OCI-LY1 (cell line): ENCODE data around the gene ATF6.

Experiments used
- H2AFZ ChIP-seq: fragments of 200-600 bp; sonication (generic), shearing (Covaris generic); 2 replicates; pipeline ENCODE4 v1.6.0; 2014; ENCODE audit warnings: antibody characterized with exemption, mild to moderate bottlenecking, low read length
- H3F3A ChIP-seq: fragments of 200-600 bp; sonication (generic), shearing (Covaris generic); 2 replicates; pipeline ENCODE4 v1.6.0; 2014; ENCODE audit warnings: mild to moderate bottlenecking, antibody characterized with exemption, low read length, moderate library complexity; ENCODE audit not compliant: insufficient read depth
- H3K27ac ChIP-seq: fragments of 200-600 bp; sonication (generic); 2 replicates; pipeline ENCODE4 v1.5.1; 2014; ENCODE audit warnings: low read length, mixed run types, mild to moderate bottlenecking, low read depth; ENCODE audit not compliant: poor library complexity, severe bottlenecking
- H3K27me3 ChIP-seq: fragments of 200-600 bp; sonication (generic); 2 replicates; pipeline ENCODE4 v1.6.0; 2014; ENCODE audit warnings: antibody characterized with exemption, mild to moderate bottlenecking, low read length, moderate library complexity; ENCODE audit not compliant: insufficient read depth
- H3K36me3 ChIP-seq: fragments of 200-600 bp; sonication (generic); 2 replicates; pipeline ENCODE4 v1.6.1; 2014; ENCODE audit warnings: mild to moderate bottlenecking, antibody characterized with exemption, low read length, moderate library complexity, mixed read lengths; ENCODE audit not compliant: insufficient read depth
- H3K4me1 ChIP-seq: fragments of 200-600 bp; sonication (generic); 2 replicates; pipeline ENCODE4 v1.5.1; 2014; ENCODE audit warnings: mild to moderate bottlenecking, low read length, moderate library complexity; ENCODE audit not compliant: insufficient read depth, severe bottlenecking
- H3K4me2 ChIP-seq: fragments of 200-600 bp; sonication (generic), shearing (Covaris generic); 2 replicates; pipeline ENCODE4 v1.6.1; 2014; ENCODE audit warnings: low read length
- H3K4me3 ChIP-seq: fragments of 200-600 bp; sonication (generic); 2 replicates; pipeline ENCODE4 v1.5.1; 2014; ENCODE audit warnings: low read length, low read depth, mild to moderate bottlenecking, mixed read lengths; ENCODE audit not compliant: poor library complexity, severe bottlenecking
- H3K79me2 ChIP-seq: fragments of 200-600 bp; shearing (Covaris generic); 2 replicates; pipeline ENCODE4 v1.6.1; 2016; ENCODE audit warnings: mixed run types, low read length, mixed read lengths; ENCODE audit not compliant: insufficient read depth
- H3K9ac ChIP-seq: fragments of 200-600 bp; sonication (generic), shearing (Covaris generic); 2 replicates; pipeline ENCODE4 v1.6.1; 2014; ENCODE audit warnings: mild to moderate bottlenecking, low read length, mixed read lengths
- H3K9me2 ChIP-seq: fragments of 200-600 bp; sonication (generic), shearing (Covaris generic); 2 replicates; pipeline ENCODE4 v1.6.1; 2014; ENCODE audit warnings: low read depth, mild to moderate bottlenecking, low read length, mixed read lengths
- H3K9me3 ChIP-seq: fragments of 200-600 bp; shearing (Covaris generic); 2 replicates; pipeline ENCODE4 v1.6.1; 2014; ENCODE audit warnings: low read length, mixed read lengths
- H4K20me1 ChIP-seq: fragments of 200-600 bp; sonication (generic), shearing (Covaris generic); 2 replicates; pipeline ENCODE4 v1.6.0; 2016; ENCODE audit warnings: mild to moderate bottlenecking, low read length; ENCODE audit not compliant: insufficient read depth
- EZH2 ChIP-seq: fragments of 200-600 bp; sonication (generic), shearing (Covaris generic); IDR thresholded peaks from 2 replicates; pipeline ENCODE4 v1.8.0; 2017; ENCODE audit warnings: borderline replicate concordance, mixed run types, mild to moderate bottlenecking, antibody characterized with exemption, low read length, moderate library complexity, mixed read lengths
- TF ChIP-seq, protein P1 (sequence below): fragments of 200-600 bp; sonication (generic), shearing (Covaris generic); IDR thresholded peaks from 2 replicates; pipeline ENCODE4 v1.5.1; 2017; ENCODE audit warnings: mild to moderate bottlenecking, antibody characterized with exemption, low read length, moderate library complexity, mixed read lengths

The ATF6 gene

DNA sequence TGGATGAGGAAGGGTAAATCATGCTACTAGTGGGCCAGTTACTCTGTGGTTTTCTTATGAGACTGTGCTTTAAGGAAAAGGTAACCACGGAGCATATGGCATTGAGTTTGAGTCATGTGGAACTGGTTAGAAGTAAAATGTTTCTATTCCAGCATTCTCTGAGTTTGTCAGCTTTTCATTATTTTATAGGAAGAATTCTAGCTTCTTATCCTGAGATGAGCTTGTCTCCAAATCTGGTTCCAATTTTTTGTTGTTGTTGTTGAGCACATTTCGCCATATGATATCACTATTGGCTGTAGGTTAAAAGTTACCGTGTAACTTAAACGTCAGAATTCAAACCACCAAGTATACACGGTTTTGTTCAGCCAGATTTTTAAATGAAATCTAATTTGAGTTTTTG, 69.9 kb downstream of the ATF6 start:
- Histone ChIP-seq H3K27me3 (no peaks in the 10 kb centered on the region), H3K9ac (no peak overlapping the region), H3K4me1 (no peaks in the 10 kb centered on the region)

DNA sequence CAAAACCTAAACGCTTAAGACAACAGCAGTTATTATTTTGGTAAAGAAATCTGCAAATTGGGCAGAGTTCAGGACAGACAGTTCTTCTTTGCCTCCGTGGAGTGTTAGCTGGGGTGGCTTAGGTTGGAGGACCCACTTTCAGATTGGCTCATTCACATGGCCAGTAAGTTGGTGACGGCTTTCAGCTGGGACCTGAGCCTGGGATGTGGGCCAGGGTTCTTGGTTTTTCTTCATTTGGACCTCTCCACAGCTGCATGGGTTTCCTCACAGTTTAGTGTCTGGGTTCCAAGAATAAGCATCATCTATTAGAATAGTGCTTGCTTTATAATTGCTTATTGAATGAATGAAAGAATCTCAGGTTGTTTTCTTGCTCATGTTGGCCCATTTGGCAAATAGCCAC, 72.2 kb downstream of the ATF6 start:
- H3K4me3 ChIP-seq, result no peak overlapping the region
- no peaks in the 10 kb centered on the region for H3K36me3 ChIP-seq
- no peaks in the 10 kb centered on the region for H4K20me1 ChIP-seq
- no peaks in the 10 kb centered on the region for H3K9me3 ChIP-seq
- no peak overlapping the region for H3K4me2 ChIP-seq
- no peak overlapping the region for H2AFZ ChIP-seq
- TF ChIP-seq EZH2, result no peak
- TF ChIP-seq, protein P1, sequence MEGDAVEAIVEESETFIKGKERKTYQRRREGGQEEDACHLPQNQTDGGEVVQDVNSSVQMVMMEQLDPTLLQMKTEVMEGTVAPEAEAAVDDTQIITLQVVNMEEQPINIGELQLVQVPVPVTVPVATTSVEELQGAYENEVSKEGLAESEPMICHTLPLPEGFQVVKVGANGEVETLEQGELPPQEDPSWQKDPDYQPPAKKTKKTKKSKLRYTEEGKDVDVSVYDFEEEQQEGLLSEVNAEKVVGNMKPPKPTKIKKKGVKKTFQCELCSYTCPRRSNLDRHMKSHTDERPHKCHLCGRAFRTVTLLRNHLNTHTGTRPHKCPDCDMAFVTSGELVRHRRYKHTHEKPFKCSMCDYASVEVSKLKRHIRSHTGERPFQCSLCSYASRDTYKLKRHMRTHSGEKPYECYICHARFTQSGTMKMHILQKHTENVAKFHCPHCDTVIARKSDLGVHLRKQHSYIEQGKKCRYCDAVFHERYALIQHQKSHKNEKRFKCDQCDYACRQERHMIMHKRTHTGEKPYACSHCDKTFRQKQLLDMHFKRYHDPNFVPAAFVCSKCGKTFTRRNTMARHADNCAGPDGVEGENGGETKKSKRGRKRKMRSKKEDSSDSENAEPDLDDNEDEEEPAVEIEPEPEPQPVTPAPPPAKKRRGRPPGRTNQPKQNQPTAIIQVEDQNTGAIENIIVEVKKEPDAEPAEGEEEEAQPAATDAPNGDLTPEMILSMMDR, result no peak
- no peaks in the 10 kb centered on the region for H3F3A ChIP-seq
- no peaks in the 10 kb centered on the region for H3K27me3 ChIP-seq
- H3K9me2 ChIP-seq, result no peaks in the 10 kb centered on the region
- H3K9ac ChIP-seq, result no peak overlapping the region
- H3K79me2 ChIP-seq, result no peaks in the 10 kb centered on the region
- no peak overlapping the region for H3K27ac ChIP-seq
- H3K4me1 ChIP-seq, result no peaks in the 10 kb centered on the region

More for the DNA sequence above, 69.9 kb downstream of the ATF6 start:
- no peak for TF ChIP-seq EZH2
- TF ChIP-seq, protein P1, result no peak
- no peaks in the 10 kb centered on the region for H3K79me2 ChIP-seq
- no peaks in the 10 kb centered on the region for H3K36me3 ChIP-seq
- no peak overlapping the region for H2AFZ ChIP-seq
- H3K9me3 ChIP-seq, result no peaks in the 10 kb centered on the region
- no peak overlapping the region for H3K4me3 ChIP-seq
- no peak overlapping the region for H3K27ac ChIP-seq
- no peaks in the 10 kb centered on the region for H3K9me2 ChIP-seq
- no peaks in the 10 kb centered on the region for H3F3A ChIP-seq
- no peaks in the 10 kb centered on the region for H4K20me1 ChIP-seq
- H3K4me2 ChIP-seq, result no peak overlapping the region

DNA sequence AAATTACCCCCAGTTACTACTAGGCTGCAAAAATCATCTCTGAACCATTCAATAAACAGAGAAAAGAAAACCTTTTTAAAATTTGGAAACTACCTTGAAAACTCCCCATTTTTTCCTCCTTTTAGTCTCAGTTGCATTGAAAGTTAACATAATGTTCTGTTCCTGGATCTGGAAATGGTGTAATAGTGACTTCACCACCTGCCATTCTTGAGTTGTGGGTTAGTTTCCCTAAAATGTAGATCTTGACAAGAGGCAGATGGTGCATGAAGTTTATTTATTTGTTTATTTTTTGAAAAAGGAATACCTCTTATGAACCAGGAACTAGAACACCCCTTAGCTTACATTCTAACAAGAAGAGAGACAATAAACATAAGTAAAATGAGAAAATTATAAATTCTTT, 72.8 kb downstream of the ATF6 start:
- H4K20me1 ChIP-seq, result no peaks in the 10 kb centered on the region
- TF ChIP-seq, protein P1, result no peak
- TF ChIP-seq EZH2, result no peak
- H3K4me1 ChIP-seq, result no peaks in the 10 kb centered on the region
- H3K36me3 ChIP-seq, result no peaks in the 10 kb centered on the region
- H2AFZ ChIP-seq, result no peak overlapping the region
- H3K27ac ChIP-seq, result no peak overlapping the region
- H3K27me3 ChIP-seq, result no peaks in the 10 kb centered on the region
- H3F3A ChIP-seq, result no peaks in the 10 kb centered on the region
- H3K9ac ChIP-seq, result no peak overlapping the region
- H3K4me3 ChIP-seq, result no peak overlapping the region
- no peaks in the 10 kb centered on the region for H3K79me2 ChIP-seq
- no peaks in the 10 kb centered on the region for H3K9me2 ChIP-seq
- H3K4me2 ChIP-seq, result no peak overlapping the region
- no peaks in the 10 kb centered on the region for H3K9me3 ChIP-seq
